GM21447 (cell line): Measurements from ENCODE around the gene GGTA1.
"Not testable (repeated sequence)": the region's sequence is repeated elsewhere in the genome, so short reads cannot be mapped to it uniquely, and the experiment has no call there.

Source experiments
- ATAC-seq: cut with Tn5 transposase; IDR thresholded peaks from one replicate; pipeline ENCODE4 v1.9.1; 2021; ENCODE audit not compliant: unreplicated experiment

The GGTA1 gene

DNA sequence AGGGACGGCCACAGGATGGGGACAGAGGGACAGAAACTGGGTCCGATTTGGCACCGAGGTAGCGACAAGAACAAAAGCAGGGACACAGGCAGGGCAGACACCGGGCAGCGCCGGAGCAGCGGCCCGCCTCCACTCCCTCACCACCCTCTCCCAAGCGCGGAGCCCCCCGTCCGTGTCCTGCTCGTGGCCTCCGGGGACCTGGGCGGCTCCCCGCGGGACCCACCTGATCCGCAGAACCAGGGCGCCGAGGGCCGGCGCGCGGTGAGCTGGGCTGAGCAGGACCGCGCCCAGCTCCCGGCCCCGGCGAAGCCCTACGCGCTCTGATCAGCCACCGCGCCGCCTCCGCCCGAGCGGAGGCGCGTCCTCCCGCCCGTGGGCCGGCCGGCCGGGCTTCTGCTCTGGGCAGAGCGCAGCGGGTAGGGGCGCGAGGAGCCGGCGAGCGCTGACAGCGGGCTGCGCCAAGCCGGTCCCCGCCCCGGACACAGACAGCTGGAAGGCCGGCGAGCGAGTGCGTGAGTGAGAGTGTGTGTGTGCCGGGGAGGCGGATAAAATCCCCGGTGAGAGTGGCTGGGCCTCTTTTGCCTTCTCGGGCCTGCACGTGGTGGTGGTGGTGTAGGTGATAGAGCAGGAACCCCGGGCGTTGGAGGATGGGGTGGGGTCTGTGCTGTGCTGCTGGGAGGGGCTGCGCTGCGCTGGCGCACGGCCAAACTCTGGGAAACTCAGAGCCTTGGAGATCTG is at the start of gene GGTA1:
GGTA1 (minus strand) TSS at position 418 of the 738 bp plus-strand sequence. CDS start 31,922 bp downstream, outside the sequence.
- no peak for ATAC-seq

DNA sequence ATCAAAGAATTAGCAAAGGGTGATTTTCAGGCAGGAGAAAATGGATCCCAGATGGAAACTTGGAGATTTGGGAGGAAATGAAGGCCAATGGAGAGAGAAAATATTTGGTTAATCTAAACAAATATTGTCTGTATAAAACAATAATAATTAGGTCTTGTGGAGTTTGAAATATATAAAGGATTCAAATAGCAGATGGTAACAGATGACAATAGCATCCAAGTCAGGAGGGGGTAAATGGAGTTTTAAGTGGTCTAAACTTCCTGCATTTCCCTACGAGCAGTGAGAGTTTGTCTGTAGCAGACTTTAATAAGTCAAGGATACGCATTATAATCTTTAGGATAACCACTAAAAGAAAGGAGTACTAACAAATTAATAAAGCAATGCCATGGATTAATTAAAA is 49.0 kb upstream of the GGTA1 start:
- ATAC-seq, result no peak

DNA sequence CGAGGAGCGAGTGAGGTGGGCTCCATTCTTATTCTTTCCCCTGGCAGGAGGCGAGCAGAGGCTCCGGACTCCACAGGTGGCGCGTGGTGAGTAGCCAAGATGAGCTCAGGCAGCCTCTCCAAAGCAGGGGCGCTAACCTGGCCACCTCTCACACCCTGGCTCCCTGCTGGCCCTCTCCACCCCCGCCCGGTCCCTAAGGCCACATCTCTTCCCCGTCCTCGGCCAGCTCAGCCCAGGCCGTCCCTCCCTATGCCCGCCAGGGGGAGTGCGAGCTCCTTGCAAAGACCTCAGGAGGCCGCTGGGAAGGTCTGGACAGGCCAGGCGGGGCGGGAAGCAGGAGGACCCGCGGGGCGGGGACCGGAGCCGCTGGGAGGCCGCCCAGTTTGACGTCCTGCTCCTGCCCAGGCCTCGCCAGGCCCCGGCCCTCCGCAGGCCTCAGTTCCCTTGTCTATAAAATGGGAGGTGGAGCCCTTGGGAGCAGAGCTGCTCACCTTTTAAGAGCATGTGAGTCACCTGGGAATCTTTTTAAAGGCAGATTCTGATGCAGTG is 46.3 kb upstream of the GGTA1 start:
- no peak for ATAC-seq

DNA sequence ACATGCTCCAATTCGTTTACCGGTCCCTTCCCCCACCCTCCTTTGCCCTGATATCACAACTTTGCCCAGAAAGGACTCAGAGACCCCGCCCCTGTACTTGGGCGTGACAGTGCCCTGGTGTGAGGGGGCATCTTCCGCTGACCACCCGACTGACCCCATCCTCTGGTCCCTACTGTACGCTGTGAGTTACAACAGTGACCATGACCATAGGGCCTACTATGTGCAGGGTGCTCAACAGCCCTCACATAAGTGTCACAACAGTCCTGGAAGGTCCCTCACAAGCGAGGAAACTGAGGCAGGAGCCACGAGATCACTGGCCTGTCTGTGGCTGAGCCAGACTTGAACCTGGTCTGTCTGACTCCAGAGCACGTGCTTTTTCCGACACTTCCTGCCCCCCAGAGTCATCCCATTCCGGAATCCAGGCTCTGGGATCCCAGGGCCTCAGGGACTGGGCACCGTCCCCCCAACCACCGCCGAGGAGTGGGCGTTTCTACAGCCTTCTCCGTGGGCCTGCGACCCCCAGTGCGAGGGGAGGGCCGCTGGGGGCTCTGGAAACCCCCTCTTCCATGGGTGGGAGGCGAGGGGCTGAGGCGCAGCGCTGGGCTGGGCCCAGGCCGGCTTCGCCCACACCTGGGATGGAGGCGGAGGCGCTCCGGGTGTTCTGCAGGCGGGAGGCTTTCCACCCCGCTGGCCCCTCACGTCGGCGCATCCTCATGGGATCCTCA is 45.7 kb upstream of the GGTA1 start:
- ATAC-seq, result no peak

DNA sequence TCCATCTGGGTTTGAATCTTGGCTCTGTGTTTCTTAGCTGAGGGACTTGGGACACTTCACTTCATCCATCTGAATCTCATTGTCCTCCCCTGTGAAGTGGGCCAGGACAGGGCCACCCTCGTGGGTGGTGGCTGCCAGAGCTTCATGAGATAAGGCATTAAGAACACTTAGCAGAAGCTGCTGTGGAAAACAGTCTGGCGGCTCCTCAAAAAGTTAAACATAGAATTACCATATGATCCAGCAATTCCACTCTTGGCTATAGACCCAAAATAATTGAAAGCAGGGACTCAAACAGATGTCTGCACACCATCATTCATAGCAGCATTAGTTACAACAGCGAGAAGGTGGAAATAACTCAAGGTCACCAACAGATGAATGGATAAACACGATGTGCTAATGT is 42.4 kb upstream of the GGTA1 start:
- ATAC-seq, result no peak

DNA sequence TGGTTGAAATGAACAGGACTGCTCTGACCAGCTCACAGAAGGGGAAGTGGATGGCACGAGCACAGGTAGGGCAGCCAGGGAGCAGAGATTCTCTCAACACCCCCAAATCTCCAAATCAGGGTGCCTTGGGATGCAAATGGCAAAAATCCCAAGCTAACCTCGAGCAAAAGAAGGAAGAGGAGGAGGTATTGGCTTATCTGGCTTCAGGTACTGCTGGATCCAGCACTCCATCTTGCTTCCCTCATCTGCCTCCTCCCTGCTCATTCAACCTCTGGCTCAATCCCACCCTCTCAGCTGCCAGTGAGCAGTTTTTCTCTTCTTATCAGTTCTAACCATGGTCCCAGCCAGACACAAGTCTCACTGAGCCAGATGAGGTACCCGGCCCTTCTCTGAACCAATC is 41.6 kb upstream of the GGTA1 start:
- no peak for ATAC-seq

DNA sequence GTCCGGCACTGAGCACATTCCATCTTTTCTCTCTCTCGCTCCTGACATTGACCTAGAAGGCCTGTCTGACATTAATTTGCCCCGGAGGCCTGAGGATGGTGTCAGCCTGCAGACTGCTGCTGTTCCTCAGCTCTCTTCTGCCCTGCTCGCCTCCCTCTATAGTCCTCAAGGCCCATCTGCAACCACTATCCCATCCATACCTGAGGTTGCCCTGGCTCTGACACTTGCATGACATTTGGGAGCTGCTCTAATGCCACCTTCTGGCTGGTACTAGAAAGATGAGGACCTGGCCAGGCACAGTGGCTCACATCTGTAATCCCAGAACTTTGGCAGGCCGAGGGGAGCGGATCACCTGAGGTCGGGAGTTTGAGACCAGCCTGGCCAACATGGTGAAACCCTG is 38.6 kb upstream of the GGTA1 start:
- ATAC-seq, result no peak

DNA sequence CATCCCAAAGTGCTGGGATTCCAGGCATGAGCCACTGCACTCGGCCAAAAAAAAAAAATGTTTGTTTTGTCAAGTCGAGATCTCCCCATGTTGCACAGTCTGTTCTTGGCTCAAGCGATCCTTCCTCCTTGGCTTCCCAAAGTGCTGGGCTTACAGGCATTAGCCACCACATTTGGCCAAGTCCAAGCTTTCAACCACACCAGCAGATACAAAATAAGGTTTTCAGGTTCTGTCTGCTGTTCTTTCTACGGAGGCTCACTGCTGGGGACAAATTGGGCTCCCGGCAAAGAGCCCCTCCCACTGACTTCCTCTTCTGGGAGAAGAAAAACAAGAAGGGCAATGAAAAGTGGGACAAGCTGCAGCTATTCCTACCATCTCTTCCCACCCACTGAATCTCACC is 37.6 kb upstream of the GGTA1 start:
- ATAC-seq, result no peak

DNA sequence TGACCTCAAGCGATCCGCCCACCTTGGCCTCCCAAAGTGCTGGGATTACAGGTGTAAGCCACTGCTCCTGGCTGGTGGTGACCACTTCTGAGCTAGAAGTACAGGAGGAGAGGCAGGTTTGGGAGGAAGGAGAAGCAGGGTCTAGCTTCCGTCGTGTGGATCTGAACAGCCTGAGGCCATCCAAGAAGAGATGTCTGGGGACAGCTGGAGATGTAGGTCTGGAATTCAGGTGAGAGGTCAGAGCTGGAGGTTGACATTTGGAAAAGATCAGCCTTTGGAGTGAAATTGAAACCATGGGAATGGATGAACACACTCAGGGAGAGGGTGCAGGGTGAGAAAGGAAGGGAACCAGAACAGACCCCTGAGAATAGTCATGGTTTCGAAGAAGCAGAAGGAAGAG is 33.2 kb upstream of the GGTA1 start:
- no peak for ATAC-seq

DNA sequence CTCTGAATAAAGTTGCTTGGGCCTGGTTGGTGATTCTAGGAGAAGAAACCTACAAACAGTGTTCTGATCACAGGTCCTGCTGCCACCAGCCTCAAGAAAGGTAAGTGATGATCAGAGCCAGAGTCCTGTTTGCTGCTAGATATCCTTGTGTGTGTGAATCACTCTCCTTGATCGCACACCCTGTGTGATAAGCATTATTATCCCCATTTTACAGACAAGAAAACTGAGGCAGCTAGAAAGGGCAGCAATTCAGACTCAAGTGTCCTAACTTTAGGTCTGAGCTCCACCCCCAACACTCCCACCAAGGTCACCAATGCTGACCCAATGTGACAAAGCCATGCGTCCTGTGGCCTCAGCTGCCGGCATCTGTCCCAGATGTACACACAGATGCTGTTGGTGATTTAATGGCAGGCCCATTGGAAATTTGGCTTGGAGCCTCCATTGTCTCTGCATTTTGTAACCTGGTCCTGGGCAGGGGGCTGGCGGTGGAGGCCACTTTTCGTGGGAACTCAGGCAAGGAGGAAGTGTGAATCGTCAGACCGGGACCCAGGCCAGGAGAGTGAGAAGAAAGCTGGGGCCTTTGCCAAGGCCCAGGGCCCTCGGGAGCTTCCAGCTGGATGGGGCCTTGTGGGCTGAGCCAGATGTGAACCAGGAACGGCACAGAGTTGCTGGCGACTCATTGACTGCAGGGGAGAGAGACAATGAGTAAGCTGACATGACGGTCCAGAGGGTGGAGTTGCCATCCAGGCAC is 29.8 kb upstream of the GGTA1 start:
- no peak for ATAC-seq

DNA sequence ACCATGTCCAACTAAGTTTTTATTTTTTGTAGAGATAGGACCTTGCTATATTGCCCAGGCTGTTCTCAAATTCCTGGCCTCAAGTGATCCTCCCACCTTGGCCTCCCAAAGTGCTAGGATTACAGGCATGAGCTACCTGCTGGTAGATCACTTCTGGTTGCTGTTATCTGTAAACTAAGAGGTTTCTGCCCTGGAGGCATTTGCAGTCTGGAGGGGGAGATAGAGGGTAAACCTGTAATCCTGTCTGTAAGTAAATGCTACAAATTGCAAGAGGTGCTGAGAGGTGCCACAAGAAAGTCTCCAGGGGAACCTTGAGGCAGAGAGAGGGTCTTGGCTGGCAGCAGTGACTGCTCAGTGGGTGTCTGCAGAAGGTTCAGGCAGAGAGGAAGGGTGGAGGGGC is 29.0 kb upstream of the GGTA1 start:
- no peak for ATAC-seq

DNA sequence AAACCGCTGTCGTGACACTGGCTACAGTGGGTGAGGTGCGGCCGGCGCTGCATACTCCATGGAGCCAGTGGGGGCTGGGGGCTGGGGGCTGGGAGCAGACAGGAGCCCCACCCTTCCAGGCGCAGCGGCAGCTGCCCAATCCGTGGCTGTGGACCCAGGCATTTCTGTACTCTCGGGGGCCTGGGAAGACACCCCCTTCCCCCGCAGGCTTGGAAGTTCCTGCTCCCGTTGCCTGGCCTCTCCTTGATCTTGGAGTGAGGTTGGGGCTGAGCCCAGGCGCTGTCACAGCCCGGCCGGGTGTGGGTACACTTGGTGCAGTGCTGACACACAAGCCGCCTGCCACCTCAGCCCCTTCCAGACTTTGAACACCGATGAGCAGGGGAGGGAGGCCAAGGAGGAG is 27.7 kb upstream of the GGTA1 start:
- ATAC-seq, result no peak

DNA sequence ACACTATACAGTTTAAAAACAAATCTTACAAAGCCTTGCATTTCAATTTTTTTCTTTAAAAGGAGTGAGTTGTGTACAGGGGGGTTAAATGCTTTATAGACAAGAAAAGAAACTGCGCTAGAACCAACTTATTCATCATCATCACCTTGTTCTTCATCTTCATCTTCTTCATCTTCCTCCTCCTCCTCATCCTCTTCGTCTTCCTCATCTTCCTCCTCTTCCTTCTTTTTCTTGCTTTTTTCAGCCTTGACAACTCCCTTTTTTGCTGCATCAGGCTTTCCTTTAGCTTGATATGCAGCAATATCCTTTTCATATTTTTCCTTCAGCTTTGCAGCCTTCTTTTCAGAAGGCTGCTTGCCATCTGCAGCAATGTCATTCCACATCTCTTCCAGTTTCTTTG is 20.0 kb upstream of the GGTA1 start:
- not testable (repeated sequence) for ATAC-seq

DNA sequence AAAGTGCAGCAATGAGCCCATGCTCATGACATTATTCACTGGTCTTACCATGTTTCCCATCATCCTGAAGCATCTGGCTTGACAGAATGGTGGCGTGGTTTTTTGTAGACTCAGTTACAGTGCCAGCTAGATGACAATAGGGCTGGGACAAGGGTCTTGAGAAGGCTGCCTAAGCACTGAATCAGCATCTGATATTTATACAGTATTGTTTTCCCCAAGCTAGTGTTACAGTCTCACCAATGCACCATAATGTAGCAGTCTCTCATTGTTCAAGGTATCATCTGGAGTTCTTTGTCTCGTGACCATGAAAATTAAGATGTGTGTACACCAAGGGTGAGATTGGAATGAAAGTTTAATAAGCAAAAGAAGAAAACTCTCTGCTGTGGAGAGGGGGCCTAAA is 19.0 kb upstream of the GGTA1 start:
- ATAC-seq, result no peak

DNA sequence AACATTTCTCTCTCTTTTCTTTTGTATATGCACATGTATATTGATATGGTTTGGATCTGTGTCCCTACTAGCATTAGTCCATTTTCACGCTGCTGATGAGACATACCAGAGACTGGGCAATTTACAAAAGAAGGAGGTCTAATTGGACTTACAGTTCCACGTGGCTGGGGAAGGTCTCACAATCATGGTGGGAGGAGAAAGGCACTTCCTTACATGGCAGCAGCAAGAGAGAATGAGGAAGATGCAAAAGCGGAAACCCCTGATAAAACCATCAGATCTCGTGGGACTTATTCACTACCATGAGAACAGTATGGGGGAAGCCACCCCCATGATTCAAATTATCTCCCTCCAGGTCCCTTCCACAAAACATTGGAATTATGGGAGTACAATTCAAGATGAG is 13.5 kb upstream of the GGTA1 start:
- ATAC-seq, result not testable (repeated sequence)

DNA sequence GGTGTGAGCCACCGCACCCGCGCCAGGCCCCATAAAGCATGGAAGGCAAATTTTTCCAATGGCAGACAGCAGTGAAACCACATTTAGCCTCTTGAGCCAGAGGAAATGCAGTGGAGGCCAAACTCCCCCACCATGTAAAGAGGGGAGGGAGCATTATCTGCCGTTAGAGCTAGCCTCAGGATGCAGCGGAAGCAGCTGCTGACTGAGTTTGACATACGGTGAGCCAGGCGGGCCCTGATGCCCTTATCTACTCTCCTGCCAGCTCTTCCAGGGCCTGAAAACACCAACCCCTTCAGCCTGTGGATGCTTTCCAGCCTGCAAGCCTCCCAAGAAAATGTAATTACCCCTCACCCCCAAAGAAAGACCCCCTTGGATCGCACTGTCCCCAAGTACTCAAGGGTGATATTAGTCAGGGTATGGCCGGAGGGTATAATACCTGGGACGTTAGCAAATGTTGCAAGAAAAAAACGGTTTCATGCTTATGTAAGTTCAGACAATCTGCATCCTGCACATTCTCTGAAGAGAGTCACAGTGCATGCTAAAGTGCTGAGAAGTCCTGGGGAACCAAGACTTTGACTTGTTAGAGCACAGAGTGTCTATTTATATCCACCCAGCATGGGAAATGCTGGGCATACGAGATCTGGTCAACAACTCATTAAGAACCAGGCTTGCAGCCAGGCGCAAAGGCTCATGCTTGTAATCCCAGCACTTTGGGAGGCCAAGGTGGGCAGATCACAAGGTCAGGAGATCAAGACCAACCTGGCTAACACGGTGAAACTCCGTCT is 11.3 kb upstream of the GGTA1 start:
- no peak for ATAC-seq

DNA sequence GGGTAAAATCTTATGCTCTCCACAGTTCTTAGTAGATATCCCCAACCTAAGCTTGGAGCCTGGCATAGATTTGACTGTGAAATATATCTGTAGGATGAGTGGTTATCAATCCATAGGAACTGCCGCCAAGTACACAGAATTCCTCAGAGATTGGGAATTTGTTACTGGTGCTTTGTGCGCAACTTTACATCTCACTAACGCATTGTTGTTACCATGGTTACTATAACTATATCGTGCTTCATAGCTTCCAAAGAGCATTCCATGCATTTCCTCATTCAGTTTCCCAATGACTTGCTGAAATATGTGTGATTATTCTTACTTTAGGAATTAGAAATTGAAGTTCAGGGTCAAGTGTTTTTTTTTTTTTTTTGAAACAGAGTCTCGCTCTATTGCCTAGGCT is 9.5 kb upstream of the GGTA1 start:
- no peak for ATAC-seq

DNA sequence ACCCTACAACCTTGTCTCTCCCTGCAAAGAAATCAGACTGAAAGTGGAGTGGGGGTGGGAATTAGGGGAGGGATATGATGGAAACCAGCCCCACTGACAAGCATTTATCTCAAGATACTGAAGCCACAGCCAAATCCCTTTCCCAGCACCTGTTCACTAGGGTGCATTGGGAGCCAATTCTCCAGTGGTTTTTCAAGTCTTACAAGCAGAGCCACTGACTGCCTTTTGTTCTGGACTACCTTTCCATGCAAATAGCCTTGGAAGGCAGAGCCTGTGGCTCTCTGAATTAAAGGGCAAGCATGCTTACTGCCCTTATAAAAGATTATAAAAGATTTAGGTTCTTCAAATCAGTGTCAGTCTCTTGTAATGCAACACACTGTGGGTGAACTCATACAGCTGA is 8.8 kb upstream of the GGTA1 start:
- no peak for ATAC-seq

DNA sequence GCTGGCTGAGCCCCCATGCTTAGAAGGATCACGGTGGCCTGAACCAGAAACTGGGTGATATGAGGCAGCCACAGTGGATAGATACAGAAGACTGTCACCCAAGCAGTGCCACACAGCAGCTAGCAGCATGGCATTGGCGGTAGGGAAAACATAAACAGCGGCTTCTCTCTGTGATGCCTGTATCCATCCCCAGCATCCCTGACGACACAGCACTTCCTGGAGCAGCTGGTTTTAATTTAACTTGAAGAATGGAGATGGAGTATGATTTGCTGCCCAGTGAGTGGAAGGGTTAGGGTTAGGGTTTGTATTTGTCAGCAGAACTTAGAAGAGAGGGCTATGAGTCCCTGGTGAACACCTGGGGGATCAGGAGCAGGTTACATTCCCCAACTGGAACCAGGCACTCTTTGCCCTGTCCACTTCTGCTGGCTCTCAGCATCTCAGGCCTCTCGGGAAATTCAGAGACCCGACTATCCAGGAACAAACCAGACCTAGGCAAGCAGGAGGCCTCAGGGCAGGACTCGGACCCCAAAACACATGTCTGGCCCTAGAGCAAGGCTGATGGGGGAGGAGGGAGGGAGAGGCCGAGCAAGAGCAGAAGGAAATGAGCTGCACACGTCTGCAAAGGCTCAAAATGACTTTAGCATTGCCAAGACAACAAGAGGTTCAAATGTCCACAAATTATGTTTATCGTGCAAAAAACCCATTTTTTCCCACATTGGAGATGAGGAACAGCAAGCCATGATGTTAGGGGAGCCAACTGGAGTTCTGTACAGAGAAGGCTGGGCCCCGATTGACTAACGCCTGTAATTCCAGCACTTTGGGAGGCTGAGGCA is 6.5 kb upstream of the GGTA1 start:
- no peak for ATAC-seq

DNA sequence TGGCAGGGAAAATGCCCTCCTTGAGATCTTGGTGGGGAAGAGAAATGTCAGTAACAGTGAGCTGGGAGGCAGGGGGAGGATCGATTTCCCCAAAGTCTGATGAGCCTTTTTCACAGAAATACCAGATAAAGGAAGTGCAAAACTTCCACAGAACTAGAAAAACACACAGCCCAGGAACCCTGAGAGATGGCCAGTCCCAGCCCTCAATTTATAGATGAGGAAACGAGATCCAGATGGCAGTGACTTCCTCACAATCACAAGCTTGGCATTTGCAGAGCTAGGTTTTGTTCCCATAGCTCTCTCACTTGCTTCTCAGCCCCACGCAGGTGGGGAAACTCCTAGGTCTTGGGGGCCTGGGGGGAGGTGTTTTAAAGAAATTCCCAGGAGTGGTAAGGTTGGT is 3.8 kb upstream of the GGTA1 start:
- no peak for ATAC-seq
